DMS114 treated with DMSO at 0.1 percent for 48 hours (cell line): ENCODE results near the gene MEGF6.

Source experiments
- DNase-seq: peaks from one replicate; lab custom pipeline; 2025; ENCODE audit not compliant: unreplicated experiment; lab: John Stamatoyannopoulos, UW

The MEGF6 gene

DNA sequence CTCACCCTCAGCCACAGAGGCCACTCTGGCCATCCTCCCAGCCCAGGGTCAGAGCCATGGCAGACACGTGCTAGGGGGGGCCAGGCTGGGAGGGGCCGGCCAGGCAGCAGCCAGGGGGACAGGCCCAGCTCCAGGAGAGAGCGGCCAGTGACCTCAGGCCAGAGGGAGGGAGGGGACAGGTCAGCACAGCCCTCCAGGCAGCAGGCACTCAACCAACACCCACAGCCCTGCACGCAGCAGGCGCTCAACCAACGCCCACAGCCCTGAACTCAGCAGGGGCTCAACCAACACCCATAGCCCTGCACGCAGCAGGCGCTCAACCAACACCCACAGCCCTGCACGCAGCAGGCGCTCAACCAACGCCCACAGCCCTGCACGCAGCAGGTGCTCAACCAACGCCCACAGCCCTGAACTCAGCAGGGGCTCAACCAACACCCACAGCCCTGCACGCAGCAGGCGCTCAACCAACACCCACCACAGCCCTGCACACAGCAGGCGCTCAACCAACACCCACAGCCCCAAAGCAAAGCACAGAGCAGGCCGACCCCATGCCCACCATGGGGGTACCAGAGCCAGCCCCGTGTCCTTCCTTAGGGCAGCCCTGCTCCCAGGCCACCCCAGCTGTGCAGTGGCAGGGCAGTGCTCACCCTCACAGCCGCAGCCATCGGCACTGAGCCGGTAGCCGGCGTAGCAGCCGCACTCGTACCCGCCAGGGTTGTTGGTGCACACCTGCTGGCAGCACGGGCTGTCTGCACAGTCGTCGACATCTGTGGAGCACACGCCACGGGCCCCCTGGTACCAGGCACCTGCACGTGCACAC lies 101.0 kb downstream of the MEGF6 start:
- DNase-seq = no peak

DNA sequence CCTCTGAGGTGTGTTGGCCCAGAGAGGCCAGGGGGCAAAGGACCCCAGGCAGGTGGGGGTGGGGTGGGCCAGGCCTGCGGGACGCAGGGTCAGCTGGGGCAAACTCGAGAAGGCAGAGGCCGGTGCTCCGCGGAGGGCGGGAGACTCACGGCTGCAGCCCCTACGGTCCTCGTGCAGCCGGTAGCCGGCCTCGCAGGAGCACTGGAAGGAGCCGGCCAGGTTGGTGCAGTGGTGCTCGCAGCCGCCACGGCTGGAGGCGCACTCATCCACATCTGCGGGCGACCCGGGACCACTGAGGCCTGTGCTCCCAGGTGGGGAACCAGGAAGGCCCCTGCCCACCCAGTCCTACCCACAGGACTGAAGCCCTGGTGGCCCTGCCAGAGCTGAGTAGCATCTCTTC lies 101.6 kb downstream of the MEGF6 start:
- DNase-seq = no peak

DNA sequence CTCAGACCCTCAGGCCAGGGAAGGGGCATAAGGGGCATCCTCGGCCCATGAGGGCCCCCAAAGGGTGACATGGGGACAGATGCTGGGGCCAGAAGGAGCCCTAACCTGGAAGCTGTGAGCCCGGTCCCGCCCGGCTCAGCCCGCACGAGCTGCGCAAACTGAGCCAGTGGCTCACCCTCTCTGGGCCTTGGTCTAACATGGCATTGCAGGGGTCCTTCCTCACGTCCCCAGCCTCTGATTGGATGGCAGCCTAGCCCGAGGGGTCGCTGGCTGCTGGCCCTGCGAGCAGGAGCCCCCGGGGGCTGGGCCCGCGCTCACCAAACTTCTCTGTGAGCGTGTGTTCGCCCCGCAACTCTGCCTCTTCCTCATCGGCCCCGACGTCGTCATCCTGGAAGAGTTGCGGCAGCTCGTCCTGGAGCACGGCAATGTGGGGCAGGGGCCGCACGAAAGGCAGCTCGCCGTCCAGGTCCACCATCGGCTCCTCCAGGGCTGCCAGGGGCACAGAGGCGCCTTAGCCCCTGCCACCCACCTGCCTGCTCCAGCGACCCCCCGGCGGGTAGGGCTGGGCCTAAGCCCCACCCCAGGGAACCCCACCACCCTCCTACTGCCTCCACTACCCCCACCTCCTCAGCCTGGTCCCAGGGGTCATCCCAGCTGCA lies 102.4 kb downstream of the MEGF6 start:
- no peak for DNase-seq

DNA sequence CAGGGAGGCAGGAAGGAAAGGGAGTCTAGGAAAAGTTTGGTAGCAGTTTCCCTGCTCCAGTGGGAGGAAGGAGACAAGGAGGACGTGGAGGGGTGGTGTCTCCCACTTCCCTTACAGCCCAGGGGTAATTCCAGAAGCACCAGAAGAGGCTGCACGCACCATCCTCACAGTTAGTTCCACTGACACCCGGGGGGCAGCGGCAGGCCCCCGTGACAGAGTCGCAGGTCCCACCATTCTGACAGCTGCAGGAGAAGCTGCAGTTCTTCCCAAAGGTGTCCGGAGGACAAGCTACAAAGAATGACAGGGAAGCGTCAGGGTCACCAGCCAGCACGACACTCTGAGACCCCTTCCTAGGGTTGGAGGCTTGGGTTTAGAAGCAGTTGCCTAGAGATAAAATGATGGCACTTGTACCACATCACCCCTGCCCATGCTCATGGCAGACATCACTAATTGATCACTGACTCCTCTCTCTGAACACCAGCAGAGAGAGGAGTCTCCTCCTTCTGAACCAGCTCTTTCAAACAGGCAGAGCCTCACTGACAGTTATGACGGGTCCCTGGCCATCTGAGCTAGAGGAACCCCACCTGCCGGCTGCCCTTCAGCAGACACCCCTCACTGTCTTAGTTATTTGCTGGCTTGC lies 103.6 kb downstream of the MEGF6 start:
- DNase-seq = no peak

DNA sequence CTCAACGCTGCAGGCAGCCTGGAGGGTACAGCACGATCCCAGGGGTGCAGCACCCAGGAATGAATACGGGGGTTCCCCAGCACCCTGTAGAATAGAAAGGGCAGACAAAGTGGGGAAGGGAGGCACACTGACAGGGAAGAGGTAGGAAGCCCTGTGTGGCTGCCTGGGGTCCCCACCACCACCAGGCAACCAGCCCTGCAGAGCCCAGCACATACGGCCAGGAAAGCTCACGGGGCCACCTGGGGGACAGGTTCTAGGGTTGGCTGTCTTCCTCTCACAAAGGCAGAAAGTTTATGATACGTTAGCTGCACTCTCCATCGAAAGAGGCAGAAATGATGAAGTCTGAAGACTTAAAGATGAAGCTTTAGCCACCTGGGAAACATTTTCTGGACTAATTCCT lies 104.4 kb downstream of the MEGF6 start:
- no peak for DNase-seq

DNA sequence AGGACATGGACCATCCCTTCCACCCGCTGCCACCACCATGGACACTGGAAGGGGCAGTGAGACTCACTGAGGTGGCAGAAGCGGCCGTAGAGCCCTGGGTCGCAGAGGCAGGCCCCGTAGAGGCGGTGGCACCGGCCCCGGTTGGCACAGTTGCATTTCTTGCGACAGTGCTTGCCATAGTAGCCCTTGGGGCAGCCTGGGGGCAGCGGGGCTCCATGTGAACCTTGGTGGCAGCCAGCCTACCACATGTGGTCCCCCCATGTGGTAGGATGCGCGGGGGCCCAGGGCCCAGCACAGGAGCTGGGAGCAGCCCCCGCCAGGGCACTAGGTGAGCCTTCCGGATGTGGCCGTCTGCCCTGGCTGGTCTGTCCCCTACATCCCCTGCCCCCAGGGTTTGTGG lies 105.3 kb downstream of the MEGF6 start:
- DNase-seq = no peak

DNA sequence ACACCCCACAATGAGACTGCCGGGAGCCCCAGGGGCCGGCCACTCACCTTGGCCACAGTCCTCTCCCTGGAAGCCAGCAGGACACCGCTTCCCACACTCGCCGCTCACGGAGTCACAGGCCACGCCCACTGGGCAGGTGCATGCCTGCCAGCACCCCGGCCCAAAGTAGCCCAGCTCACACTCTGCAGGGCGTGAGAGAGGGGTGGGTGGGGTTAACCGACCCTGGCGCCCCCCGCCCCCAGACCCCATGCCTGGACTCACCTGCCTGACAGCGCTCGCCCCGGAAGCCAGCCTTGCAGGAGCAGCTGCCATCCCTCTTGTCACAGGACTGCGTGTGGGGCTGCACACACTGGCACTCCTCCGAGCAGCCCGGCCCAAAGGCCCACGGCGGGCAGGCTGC lies 106.1 kb downstream of the MEGF6 start:
- no peak for DNase-seq

DNA sequence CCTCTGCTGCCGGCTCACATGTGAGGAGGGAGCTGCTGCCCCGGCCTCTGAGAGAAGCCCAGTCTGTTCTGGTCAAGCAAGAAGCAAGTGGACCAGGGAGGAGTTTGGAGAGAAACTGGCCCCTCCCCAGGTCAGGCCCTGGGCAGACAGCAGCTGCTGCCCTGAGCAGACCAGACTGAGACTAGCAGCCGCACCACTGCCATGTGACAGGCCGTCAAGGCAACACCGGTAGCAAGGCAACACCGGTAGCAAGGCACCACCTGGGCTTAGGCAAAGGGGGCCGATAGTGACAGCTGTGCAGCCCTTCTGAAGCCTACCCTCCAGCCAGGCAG lies 106.5 kb downstream of the MEGF6 start:
- DNase-seq = no peak

DNA sequence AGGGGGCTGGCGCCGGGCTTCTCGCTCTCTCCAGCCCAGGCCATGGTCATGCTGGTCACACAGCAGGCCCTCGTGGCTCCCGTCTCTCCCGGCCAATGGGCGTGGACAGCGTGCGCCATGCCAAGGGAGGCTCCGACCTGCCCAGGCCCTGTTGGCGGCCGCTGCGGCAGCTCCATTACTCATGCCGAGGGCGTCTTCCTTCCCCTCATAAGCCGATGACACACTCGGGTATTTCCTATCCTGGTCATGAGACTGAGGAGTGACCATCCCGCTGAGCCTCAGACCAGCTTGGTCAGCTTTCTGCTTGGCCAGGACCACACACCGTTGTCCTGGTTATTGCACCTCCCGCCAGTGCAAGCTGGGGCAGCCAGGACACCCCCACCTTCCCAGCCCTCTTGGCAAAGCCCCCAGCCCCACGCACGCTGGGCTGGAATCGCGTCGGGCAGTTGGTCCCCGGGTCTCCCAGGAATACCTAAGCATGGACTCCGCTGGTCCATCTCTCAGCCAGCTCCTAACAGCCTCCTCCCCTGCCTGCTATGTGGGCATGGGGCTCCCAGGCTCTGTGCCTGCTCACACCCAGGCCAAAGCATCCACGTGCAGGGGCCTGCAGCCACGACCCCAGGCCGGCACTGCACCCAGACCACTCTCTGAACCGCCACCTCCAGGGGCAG lies 107.0 kb downstream of the MEGF6 start:
- no peak for DNase-seq

DNA sequence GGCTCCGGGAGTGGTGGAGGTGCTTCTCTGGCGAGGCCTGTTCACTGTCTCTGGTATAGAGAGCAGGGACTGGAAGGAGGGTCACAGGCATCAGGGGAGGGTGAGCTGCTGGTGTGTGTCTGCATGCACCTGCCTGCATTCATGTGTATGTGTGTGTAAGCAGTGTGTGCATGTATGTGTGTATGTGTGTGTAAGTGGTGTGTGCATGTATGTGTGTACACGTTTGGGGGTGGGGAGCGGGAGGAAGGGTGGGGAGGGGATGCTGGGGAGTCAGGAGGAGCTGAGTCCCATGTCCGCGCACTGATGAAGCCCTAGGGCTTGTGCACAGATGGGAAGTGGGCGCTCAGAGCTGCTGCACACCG lies 107.8 kb downstream of the MEGF6 start:
- no peak for DNase-seq

DNA sequence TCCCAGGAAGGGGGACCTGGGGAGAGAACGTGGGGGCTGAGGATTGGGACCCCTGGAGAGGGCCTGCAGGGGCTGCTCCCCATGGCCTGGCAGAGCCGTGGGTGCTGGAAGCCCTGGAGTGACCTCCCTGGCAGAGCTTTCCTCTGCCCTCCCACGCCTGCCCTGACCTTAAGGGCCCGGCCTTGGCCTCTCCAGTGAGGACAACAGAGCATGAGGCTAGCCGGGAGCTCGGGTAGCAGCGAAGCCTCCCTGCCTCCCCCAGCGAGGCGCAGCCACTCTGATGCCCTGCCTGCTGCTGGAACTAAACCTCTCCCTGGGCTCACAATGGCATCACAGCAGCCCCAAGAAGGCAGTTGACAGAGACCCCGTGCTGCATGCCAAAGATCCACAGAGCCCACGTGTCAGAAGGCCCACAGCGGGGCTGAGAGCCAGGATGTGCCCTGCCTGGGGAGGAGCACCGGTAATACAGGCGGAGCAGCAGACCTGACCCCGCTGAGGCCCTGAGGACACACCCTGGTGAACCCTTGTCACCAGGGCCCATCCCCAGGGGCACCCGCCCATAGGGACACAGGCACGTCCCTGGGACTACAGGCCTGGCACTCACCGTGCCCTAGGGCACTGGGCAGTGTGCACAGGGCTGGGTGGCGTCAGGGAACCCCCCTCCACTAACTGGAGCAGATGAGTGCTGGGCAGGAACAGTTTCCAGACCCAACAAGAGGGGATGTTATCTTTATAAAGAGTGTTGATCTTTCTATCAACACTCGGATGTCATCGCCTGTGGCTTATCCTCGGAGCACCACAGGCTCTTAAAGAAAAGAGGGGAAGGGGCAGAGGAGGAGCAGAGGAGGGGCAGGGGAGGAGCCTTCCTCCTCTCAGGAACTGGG lies 108.4 kb downstream of the MEGF6 start:
- DNase-seq = no peak

DNA sequence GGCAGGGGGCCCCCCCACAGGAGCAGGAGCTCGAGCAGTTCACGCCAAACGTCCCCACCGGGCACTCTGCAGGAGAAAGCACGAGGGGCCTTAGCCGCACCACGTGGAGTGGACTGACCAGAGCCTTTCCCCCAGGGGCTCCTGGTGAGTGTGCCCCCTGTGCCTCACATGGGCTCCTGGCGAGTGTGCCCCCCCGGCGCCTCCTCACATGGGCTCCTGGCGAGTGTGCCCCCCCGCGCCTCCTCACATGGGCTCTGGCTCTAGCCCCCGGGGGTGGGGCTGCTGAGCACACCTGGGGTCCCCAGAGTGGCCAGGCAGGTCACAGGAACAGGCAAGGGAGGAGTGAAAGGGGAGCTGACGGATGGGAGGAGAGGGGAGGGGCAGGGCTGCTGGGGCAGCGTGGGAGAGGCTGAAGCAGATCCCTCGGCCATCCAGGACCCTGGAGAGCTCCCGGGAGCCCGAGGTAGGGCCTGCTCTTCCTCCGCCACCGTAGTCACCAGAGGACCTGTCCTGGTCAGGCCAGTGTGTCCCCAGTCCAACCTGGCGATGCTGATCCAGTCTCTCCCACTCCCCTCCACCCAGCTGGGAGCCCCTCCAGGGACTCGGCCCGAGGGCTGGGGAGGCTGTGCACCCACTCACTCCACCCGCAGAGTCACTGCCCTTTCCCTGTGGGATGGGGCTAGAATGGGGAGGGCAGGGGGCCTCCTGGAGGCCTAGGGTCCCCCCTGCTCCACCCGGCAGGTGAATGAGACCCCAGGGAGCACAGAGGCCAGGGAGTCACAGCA lies 109.3 kb downstream of the MEGF6 start:
- DNase-seq = no peak

DNA sequence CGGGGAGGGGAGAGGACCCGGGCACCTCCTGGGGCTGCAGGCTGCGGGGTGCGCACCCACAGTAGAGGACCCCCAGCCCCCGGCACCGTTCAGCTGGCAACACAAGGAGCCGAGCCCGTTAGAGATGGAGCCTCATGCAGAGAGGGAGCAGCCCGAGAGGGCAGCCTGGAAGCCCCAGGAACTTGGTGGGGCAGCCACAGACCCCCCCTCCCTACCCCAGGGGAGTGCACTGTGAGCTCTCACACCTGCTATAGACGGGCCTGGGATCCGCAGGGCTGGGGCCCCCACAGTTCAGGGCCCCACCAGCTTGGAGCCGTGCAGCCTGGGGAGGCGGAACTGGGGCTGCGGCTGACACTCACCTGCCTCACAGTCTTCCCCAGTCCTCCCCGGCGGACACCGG lies 109.9 kb downstream of the MEGF6 start:
- no peak for DNase-seq

DNA sequence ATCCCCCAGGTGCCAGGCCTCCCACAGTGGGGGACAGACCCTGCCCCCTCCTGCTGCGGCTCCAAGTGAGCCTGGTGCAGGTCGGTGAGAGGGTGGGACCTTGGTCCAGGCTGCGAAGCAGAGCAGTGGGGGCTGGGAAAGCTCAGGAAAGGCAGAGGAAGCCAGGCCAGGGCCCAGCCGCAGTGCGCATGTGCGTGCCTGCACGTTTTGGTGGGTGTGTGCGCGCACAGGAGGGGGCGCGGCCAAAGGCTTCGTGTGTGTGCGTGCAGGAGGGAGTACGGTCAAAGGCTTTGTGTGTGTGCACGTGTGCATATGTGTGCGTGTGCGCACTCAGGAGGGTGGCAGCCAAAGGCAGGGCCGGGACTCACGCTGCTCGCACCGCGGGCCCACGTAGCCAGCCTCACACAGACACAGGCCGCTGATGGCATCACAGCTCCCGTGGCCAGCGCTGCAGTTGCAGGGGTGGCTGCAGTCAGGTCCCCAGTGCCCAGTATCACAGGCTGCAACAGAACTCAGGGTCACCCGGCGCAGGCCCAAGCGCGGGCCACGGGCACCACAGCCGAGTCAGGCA lies 111.0 kb downstream of the MEGF6 start:
- no peak for DNase-seq

DNA sequence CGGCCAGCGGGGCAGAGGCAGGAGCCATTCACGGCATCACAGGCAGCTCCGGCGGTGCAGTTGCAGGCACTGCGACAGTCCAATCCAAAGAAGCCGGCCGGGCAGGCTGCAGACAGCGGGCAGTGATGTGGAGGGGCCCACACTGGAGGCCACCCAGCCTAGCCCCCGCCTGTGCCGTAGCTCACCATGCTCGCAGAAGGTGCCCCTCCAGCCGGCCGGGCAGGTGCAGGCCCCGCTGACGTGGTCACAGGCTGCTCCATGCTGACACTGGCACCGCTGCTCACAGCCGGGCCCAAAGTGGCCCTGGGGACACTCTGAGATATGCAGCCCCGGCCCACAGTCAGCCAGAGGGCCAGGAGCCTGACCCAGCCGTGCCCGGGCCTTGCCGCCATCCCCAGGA lies 111.7 kb downstream of the MEGF6 start:
- DNase-seq = no peak

DNA sequence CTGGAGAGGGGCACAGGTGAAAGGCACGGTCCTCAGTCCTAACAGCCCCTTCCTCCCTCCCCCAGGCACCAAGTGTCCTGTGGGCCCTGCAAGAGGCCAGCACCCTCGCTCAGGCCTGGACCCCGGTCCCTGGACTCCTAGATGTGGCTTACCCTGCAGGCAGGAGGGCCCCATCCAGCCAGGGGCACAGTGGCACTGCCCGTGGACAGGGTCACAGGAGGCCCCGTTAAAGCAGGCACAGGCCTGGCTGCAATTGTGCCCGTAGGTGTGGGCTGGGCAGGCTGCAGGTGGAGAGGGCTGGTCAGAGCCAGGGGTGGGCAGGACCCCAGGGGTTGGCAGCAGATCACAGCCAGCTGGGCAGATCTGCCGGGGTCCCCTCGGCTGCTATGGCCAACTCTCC lies 112.3 kb downstream of the MEGF6 start:
- DNase-seq = no peak

DNA sequence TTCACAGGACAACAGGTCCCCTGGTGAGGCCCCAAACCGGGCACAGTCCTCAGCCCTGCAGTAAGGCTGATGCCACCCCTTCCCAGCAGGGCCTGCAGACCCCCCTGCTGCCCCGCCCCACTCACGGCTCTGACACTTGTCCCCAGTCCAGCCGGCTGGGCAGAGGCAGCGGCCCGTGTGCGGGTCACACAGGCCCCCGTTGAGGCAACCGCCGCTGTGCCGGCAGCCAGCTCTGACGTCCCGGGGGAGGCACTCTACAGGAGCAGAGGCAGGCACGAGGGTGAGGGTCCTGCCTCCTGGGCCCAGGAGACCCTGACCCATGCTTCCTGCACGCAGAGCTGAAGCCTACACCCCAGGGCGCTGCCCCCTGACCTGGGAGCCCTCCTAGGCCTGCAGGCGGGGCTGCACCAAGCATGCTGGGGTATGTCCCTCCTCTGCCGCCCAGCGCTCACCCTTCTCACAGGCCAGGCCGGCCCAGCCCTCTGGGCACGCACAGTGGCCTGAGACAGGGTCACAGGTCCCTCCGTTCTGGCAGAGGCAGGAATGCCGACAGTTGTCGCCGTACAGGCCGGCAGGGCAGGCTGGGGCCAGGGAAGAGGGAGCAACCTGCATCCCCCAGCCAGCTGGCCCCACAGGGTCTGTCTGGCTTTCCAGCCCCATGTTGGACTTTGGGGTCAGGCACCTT lies 112.9 kb downstream of the MEGF6 start:
- DNase-seq = no peak

DNA sequence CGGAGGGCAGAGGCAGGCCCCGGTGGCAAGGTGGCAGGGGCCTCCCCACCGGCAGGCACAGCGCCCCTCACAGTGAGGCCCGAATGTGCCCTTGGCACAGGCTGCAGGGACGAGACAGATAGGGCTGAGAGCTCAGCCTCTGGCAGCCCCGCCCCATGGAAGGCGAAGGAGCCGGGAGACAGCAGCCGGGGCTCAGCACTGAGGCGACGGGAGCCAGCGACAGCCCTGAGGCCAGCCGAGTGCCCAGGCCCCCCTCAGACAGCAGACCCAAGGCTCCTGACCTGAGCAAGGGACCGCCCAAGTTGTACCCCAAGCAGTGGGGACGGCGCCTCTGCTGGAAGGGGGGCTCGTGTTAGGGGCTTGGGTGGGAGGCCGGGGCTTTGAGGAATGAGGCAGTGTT lies 113.8 kb downstream of the MEGF6 start:
- DNase-seq = no peak

DNA sequence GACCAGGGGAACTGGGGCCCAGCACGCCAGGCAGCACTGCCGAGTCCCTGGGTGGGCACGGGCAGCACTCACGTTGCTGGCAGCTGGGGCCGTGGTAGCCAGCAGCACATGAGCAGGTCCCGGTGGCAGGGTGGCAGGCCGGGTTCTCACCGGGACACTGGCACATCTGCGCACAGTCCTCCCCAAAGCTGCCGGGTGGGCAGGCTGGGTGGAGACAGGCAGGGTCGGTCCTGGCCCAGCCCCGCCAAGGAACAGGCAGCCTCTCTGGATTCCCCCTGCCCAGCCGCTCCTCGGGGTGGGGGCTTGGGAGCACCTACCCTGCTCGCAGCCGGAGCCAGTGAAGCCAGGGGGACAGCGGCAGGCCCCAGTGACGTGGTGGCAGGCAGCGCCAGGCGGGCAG lies 114.4 kb downstream of the MEGF6 start:
- DNase-seq = no peak
